Myometrial cell (primary cell): ENCODE data around the gene CFAP107. TPM values are rescaled to one million over a fixed set of nuclear protein-coding genes. Genes with fewer than 3 reads are reported as not detected.

Source experiments
- total RNA-seq: library from RNA; depleted of rRNA; stranded (reverse); fragments of >200 nt; gene quantifications from 2 replicates; pipeline ENCODE4 v1.2.3, GENCODE V29; 2015

The CFAP107 gene, protein sequence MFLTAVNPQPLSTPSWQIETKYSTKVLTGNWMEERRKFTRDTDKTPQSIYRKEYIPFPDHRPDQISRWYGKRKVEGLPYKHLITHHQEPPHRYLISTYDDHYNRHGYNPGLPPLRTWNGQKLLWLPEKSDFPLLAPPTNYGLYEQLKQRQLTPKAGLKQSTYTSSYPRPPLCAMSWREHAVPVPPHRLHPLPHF
- total RNA-seq = not detected in 2 replicates

DNA sequence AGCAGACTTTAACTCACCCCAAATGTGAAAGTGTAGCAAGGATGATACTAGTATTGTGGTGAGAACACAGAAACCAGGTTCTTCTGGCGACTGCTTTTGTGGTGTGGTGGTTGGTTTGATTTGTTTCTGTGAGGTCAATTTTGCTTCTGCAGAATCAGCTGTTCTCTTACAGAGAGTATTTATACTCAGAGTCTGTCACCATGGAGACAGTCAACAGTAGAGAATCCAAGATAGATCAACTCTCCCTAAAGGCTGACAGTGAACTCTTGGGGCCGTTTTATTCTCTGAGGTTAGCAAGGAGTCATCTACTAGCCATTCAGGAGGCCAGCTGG is at the start of gene CFAP107:
Gene CFAP107, plus strand, starts transcription at position 209 of the 332 bp plus-strand sequence. CDS start 231 bp downstream, outside the sequence.

DNA sequence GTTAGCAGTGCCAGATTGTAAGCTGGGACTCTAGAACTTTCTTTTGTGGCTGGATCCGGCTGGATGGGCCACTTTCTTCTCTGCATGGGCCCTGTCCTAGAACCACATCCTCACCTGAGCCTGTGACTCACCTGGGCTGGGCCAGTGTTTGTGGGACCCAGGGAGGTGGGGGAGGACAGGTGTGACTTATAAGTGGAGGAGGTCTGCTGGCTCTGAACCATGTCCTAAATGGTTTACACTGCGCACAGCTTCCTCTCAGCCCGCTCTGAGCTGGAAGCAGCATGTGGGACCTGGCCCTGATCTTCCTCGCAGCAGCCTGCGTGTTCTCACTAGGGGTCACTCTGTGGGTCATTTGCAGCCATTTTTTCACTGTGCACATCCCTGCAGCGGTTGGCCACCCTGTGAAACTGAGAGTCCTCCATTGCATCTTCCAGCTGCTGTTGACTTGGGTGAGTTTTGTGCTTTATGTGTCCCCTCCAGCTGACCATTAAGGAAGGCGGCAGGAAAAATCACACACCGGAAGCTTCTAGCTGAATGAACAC is 30.0 kb upstream of the CFAP107 start, which contains the start of gene AADACL3:
Gene AADACL3, plus strand, starts transcription at position 215 of the 542 bp plus-strand sequence. Its CDS starts 67 bp downstream, at position 282.

DNA sequence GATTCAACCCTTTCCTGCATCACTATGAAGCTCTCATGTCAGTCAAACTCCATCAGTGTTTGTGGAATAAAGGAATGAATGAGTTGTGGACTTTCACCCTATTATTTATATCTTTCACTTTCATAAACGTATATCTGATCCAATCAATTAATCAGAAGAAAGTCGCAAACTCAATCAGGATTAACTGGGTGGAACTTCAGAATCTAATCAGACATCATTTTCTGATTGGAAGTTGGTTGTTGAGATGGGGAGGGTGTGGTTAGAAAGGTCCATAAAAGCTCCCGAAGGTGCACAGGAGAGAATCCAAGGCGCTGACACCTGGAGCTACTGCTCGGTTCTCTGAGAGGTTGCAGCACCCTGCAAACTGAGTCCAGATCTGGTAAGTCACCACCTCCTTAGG is 27.4 kb downstream of the CFAP107 start, which contains the start of gene PRAMEF12:
Gene PRAMEF12, plus strand, starts transcription at position 301 of the 400 bp plus-strand sequence. CDS start 1,130 bp downstream, outside the sequence.

DNA sequence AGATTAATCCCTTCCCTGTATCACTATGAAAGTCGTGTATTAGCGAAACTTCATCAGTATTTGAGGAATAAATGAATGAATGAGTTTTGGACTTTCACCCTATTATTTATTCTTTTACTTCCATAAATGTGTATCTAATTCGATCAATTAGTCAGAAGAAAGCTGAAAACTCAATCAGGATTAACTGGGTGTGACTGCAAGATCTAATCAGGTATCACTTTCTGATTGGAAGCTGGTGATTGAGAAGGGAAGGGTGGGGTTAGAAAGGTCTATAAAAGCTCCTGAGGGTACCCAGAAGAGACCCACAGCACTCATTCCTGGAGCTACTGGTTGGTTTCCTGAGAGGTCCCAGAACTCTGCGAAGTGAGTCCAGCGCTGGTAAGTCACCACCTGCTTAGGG is 45.1 kb downstream of the CFAP107 start, which contains the start of gene PRAMEF1:
Gene PRAMEF1, plus strand, starts transcription at position 301 of the 400 bp plus-strand sequence. CDS start 1,831 bp downstream, outside the sequence.

Other genes starting within 250 kb of the CFAP107 start
- gene DHRS3, start 128.0 kb upstream of the CFAP107 start, total RNA-seq = 82.8 and 86.8 TPM in 2 replicates
- not detected in 2 replicates for gene AADACL4, start 102.1 kb upstream of the CFAP107 start, total RNA-seq
- gene AADACL3, start 30.1 kb upstream of the CFAP107 start, total RNA-seq = not detected in 2 replicates
- not detected in 2 replicates for gene PRAMEF12, start 27.5 kb downstream of the CFAP107 start, total RNA-seq
- not detected in 2 replicates for gene PRAMEF1, start 45.2 kb downstream of the CFAP107 start, total RNA-seq
- gene PRAMEF11, start 85.2 kb downstream of the CFAP107 start, total RNA-seq = not detected in 2 replicates
- not detected in 2 replicates for gene HNRNPCL1, start 102.5 kb downstream of the CFAP107 start, total RNA-seq
- gene PRAMEF2, start 110.9 kb downstream of the CFAP107 start, total RNA-seq = not detected in 2 replicates
- gene PRAMEF4, start 140.0 kb downstream of the CFAP107 start, total RNA-seq = not detected in 2 replicates
- gene PRAMEF10, start 152.1 kb downstream of the CFAP107 start, total RNA-seq = not detected in 2 replicates
- not detected in 2 replicates for gene PRAMEF7, start 170.4 kb downstream of the CFAP107 start, total RNA-seq
- gene PRAMEF6, start 201.4 kb downstream of the CFAP107 start, total RNA-seq = not detected in 2 replicates